PFSK-1 (cell line): Measurements from ENCODE around the gene APBB1.

ENCODE experiments used
- POLR2AphosphoS5 ChIP-seq: IDR thresholded peaks from 2 replicates; pipeline ENCODE4 v1.6.1; 2012; ENCODE audit warnings: low read depth, mild to moderate bottlenecking, control low read depth, low read length, moderate library complexity
- TF ChIP-seq, protein P1 (sequence below), 2 experiments: IDR thresholded peaks; 2 replicates each; pipeline versions ENCODE4 v1.6.1 to v1.8.0; 2011 to 2012; ENCODE audit warnings: low read depth in 2 of 2, low read length in 2 of 2, control low read depth in 1 of 2, inconsistent platforms in 1 of 2, mild to moderate bottlenecking in 1 of 2, moderate library complexity in 1 of 2; ENCODE audit not compliant: insufficient read depth in 1 of 2

DNA sequence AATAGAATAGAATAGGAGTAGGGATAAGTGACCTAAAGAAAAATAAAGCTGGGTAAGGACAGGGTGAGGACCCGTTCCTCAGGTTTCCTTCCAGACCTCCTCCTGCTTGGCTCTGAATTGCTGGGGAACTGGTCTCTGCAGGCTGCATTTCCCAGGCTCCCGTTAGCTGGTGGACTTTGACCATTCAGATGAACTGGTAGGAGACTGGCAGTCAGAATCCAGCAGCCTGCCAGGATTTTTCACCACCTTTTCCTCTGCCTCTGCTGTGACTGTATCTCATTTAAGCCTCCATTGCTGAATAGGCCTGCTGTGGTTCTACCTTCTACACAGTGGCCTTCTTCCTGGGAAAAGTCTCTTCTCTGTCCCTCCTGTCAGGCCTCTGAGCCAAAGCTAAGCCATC is 53.2 kb downstream of the APBB1 start:
- no peak for TF ChIP-seq POLR2AphosphoS5
- TF ChIP-seq, protein P1, sequence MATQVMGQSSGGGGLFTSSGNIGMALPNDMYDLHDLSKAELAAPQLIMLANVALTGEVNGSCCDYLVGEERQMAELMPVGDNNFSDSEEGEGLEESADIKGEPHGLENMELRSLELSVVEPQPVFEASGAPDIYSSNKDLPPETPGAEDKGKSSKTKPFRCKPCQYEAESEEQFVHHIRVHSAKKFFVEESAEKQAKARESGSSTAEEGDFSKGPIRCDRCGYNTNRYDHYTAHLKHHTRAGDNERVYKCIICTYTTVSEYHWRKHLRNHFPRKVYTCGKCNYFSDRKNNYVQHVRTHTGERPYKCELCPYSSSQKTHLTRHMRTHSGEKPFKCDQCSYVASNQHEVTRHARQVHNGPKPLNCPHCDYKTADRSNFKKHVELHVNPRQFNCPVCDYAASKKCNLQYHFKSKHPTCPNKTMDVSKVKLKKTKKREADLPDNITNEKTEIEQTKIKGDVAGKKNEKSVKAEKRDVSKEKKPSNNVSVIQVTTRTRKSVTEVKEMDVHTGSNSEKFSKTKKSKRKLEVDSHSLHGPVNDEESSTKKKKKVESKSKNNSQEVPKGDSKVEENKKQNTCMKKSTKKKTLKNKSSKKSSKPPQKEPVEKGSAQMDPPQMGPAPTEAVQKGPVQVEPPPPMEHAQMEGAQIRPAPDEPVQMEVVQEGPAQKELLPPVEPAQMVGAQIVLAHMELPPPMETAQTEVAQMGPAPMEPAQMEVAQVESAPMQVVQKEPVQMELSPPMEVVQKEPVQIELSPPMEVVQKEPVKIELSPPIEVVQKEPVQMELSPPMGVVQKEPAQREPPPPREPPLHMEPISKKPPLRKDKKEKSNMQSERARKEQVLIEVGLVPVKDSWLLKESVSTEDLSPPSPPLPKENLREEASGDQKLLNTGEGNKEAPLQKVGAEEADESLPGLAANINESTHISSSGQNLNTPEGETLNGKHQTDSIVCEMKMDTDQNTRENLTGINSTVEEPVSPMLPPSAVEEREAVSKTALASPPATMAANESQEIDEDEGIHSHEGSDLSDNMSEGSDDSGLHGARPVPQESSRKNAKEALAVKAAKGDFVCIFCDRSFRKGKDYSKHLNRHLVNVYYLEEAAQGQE (IDR thresholded peaks at IDR 0.05; ENCODE audit: insufficient read depth in 1 of 2, low read depth in 2 of 2, low read length in 2 of 2) = no peak
